Renal cortical epithelial cell (primary cell): ENCODE data around the gene PDE7B. TPM values are rescaled to one million over a fixed set of nuclear protein-coding genes. Genes with fewer than 3 reads are reported as not detected.
"Not testable (repeated sequence)": the region's sequence is repeated elsewhere in the genome, so short reads cannot be mapped to it uniquely, and the experiment has no call there.

Source experiments
- DNase-seq: peaks from one replicate; pipeline ENCODE4 v3.0.0-alpha.2; 2011; ENCODE audit warnings: low read depth
- total RNA-seq: library from RNA; depleted of rRNA; stranded (reverse); fragments of >200 nt; gene quantifications from 2 replicates; pipeline ENCODE4 v1.2.3, GENCODE V29; 2014

The PDE7B gene
- total RNA-seq, 1 donor from 2014 or later: 3.2 TPM

GRCh38 chr6:136103763-136104311 is 252.3 kb downstream of the PDE7B start:
- DNase-seq: peak; percentile 9

- peak; percentile 30 for DNase-seq
Measured at GRCh38 chr6:136104556-136104955, 253.1 kb downstream of the PDE7B start.

- not testable (repeated sequence) for DNase-seq
Measured at GRCh38 chr6:136105797-136106196, 254.3 kb downstream of the PDE7B start.

GRCh38 chr6:136108361-136108945 is 257.0 kb downstream of the PDE7B start:
- no peak for DNase-seq

GRCh38 chr6:136111831-136112230 is 260.3 kb downstream of the PDE7B start:
- DNase-seq: no peak

GRCh38 chr6:136112262-136112661 is 260.8 kb downstream of the PDE7B start:
- no peak for DNase-seq

GRCh38 chr6:136113736-136114173 is 262.3 kb downstream of the PDE7B start:
- DNase-seq: peak; percentile 85

- no peak for DNase-seq
Measured at GRCh38 chr6:136114661-136115060, 263.2 kb downstream of the PDE7B start.

GRCh38 chr6:136115941-136116340 is 264.4 kb downstream of the PDE7B start:
- no peak for DNase-seq

- peak; percentile 71 for DNase-seq
Measured at GRCh38 chr6:136117081-136117480, 265.6 kb downstream of the PDE7B start.

- DNase-seq: no peak
Measured at GRCh38 chr6:136118787-136119186, 267.3 kb downstream of the PDE7B start.

- peak; percentile 96 for DNase-seq
Measured at GRCh38 chr6:136123468-136123867, 272.0 kb downstream of the PDE7B start.

GRCh38 chr6:136125585-136125984 is 274.1 kb downstream of the PDE7B start:
- no peak for DNase-seq

- peak; percentile 42 for DNase-seq
Measured at GRCh38 chr6:136127873-136128272, 276.4 kb downstream of the PDE7B start.

- peak; percentile 7 for DNase-seq
Measured at GRCh38 chr6:136129365-136129764, 277.9 kb downstream of the PDE7B start.

- DNase-seq: no peak
Measured at GRCh38 chr6:136134268-136134667, 282.8 kb downstream of the PDE7B start.

- no peak for DNase-seq
Measured at GRCh38 chr6:136134751-136135150, 283.2 kb downstream of the PDE7B start.

- no peak for DNase-seq
Measured at GRCh38 chr6:136136274-136136673, 284.8 kb downstream of the PDE7B start.

GRCh38 chr6:136137008-136137692 is 285.6 kb downstream of the PDE7B start:
- peak; percentile 51 for DNase-seq

GRCh38 chr6:136137739-136138402 is 286.4 kb downstream of the PDE7B start:
- no peak for DNase-seq

- not testable (repeated sequence) for DNase-seq
Measured at GRCh38 chr6:136139111-136139510, 287.6 kb downstream of the PDE7B start.

GRCh38 chr6:136144251-136145023 is 292.9 kb downstream of the PDE7B start:
- DNase-seq: no peak
